Glutamatergic neuron (in vitro differentiated cells): ENCODE results near the gene CRIM1. TPM values are rescaled to one million over a fixed set of nuclear protein-coding genes. Genes with fewer than 3 reads are reported as not detected.

Source experiments
- DNase-seq: peaks from one replicate; pipeline ENCODE4 v3.0.0; 2022
- H3K27ac Mint-ChIP-seq: one replicate; pipeline ENCODE4 v1.8.0; 2020; ENCODE audit warnings: mild to moderate bottlenecking, mixed read lengths, inconsistent platforms; ENCODE audit not compliant: unreplicated experiment
- H3K27me3 Mint-ChIP-seq: one replicate; pipeline ENCODE4 v1.8.0; 2020; ENCODE audit warnings: mild to moderate bottlenecking, moderate library complexity, mixed read lengths, inconsistent platforms; ENCODE audit not compliant: unreplicated experiment
- H3K36me3 Mint-ChIP-seq: one replicate; pipeline ENCODE4 v1.8.0; 2020; ENCODE audit warnings: mild to moderate bottlenecking, mixed read lengths, inconsistent platforms; ENCODE audit not compliant: unreplicated experiment
- H3K4me1 Mint-ChIP-seq: one replicate; pipeline ENCODE4 v1.8.0; 2020; ENCODE audit warnings: mild to moderate bottlenecking, low read depth, mixed read lengths, inconsistent platforms; ENCODE audit not compliant: unreplicated experiment
- H3K4me3 Mint-ChIP-seq: one replicate; pipeline ENCODE4 v1.8.0; 2020; ENCODE audit warnings: mild to moderate bottlenecking, mixed read lengths, inconsistent platforms; ENCODE audit not compliant: unreplicated experiment
- H3K9me3 Mint-ChIP-seq: one replicate; pipeline ENCODE4 v1.8.0; 2020; ENCODE audit warnings: mild to moderate bottlenecking, moderate library complexity, mixed read lengths, inconsistent platforms; ENCODE audit not compliant: unreplicated experiment
- total RNA-seq: library from RNA; stranded (reverse); fragmentation: NEBNext Ultra II Directional; extraction: Animal tissue kit (Norgen Biotek cat#: 25700); gene quantifications from one replicate; pipeline ENCODE4 v1.2.1, GENCODE V29; 2021; ENCODE audit not compliant: unreplicated experiment
- TF ChIP-seq, protein P1 (sequence below): fragments of 200-600 bp; sonication (generic); IDR thresholded peaks from one replicate; pipeline ENCODE4 v1.5.0; 2021; ENCODE audit not compliant: partially characterized antibody, unreplicated experiment

Gene CRIM1
- total RNA-seq, 1 donor from 2014 or later: 35.7 TPM

DNA sequence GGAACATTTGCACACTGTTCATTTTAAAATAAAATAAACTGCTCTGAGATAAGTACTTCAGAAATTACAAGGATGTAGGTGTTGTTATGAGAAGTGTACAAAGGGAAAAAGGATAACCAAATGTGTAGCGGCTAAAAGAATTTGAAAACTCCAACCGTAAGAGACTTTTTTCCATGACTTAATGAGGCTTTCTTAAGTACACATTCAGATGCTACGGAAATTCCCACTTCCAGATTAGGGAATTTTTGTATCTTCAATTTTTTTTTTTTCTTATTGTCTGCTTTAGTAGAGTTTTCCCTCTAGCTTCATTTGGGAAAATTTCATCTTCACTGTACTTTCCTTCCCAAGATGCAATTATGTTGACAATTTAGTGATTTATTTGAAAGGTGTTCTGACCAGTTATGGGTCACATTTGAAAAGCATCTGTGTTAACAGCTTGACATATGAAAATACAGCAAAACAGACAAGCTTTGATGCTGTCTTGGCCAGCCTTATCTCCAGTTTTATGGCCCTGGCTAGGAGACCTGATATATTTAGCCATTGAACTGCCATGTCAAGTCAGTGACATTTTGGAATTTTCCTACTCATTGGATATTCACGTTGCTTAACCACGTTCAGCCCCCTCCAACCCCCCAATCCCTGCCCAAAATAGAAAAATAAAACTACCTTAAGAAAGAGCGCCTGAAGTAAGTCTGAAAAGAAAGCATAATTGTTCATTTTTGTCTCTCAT, 136.8 kb downstream of the CRIM1 start:
- Mint-ChIP-seq H3K4me1 (no peaks in the 10 kb centered on the region), H3K9me3 (no peaks in the 10 kb centered on the region), H3K4me3 (no peak overlapping the region), H3K27ac (no peak overlapping the region), H3K36me3 (no peaks in the 10 kb centered on the region), H3K27me3 (no peaks in the 10 kb centered on the region)
- DNase-seq: no peak
- TF ChIP-seq, protein P1, sequence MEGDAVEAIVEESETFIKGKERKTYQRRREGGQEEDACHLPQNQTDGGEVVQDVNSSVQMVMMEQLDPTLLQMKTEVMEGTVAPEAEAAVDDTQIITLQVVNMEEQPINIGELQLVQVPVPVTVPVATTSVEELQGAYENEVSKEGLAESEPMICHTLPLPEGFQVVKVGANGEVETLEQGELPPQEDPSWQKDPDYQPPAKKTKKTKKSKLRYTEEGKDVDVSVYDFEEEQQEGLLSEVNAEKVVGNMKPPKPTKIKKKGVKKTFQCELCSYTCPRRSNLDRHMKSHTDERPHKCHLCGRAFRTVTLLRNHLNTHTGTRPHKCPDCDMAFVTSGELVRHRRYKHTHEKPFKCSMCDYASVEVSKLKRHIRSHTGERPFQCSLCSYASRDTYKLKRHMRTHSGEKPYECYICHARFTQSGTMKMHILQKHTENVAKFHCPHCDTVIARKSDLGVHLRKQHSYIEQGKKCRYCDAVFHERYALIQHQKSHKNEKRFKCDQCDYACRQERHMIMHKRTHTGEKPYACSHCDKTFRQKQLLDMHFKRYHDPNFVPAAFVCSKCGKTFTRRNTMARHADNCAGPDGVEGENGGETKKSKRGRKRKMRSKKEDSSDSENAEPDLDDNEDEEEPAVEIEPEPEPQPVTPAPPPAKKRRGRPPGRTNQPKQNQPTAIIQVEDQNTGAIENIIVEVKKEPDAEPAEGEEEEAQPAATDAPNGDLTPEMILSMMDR: no peak

DNA sequence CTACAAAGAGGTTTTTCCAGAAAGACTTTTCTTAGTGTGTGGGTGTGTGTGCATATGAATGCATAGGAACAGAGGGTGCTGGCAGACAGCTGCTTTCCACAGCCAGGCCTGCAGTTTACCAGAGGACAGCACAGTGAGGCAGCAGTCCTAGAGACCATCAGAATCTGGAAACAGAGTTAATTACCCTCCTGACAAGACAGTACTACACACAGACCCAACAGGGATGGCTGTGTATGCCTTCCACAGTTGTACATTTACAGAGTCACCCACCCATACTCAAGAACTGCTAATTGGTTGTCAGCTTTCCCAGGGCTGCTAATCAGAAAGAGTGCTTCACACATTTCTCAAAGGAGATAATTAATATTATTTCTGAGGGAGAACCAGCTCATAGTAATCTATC, 137.7 kb downstream of the CRIM1 start:
- H3K4me3 Mint-ChIP-seq: no peak overlapping the region
- no peaks in the 10 kb centered on the region for H3K4me1 Mint-ChIP-seq
- no peaks in the 10 kb centered on the region for H3K9me3 Mint-ChIP-seq
- H3K27ac Mint-ChIP-seq: no peak overlapping the region
- no peak for DNase-seq
- no peaks in the 10 kb centered on the region for H3K36me3 Mint-ChIP-seq
- H3K27me3 Mint-ChIP-seq: no peaks in the 10 kb centered on the region
- TF ChIP-seq, protein P1: no peak

DNA sequence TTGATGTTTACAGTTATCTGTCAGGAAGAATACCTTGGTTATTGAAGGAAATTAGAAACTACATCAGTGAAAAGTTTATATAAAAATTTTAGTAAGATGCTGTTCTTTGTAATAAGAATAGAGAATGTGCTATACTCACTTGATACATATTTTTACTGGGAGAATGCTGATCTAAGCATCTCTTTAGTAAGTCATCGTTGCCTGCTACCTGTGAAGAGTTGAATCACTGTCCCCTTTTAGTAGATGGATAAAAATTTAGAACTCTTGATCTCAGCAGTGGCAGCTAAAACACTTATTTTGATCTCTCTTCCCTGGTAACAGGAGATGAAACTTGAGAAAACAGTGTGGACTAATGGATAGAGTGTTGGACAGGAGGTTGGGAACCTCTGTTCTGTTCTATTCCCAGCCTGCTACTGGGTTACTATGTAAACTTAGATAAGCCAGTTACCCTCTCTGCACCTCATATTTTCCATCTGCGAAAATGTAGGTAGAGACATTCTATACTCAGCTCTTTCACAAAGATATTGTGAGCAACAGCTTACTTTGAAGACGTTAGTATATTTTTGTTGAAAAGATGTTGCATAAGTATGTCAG, 142.1 kb downstream of the CRIM1 start:
- Mint-ChIP-seq H3K4me1 (no peaks in the 10 kb centered on the region), H3K36me3 (no peaks in the 10 kb centered on the region), H3K9me3 (no peaks in the 10 kb centered on the region), H3K4me3 (no peak overlapping the region), H3K27ac (no peak overlapping the region), H3K27me3 (no peaks in the 10 kb centered on the region)
- TF ChIP-seq, protein P1: no peak
- no peak for DNase-seq

DNA sequence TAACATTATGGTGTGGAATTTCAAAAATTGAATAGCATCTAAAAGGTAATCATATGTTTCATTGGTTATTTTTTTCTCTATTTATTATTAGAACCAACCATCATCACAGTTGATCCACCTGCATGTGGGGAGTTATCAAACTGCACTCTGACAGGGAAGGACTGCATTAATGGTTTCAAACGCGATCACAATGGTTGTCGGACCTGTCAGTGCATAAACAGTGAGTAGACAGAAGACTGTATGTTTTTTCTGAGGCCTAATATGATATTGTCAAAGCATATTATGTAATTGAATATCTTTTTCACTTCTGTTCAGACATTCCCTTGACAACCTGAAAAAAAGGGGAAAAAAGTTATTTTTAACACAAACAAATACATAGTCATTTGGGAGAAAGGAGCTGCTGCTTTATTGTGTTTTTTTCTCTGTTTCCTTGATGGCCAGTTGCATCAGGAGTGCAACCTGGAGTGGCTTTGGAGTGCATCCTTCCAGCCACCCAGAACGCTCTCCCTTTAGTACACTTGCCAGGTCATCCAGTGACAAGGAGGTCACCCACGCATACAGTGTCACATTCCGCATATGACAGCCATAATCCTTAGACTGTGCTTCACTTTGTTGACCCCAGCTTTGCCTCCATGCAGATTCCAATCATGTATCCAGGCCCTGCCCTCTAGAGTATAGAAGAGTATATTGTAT, 143.7 kb downstream of the CRIM1 start:
- no peak overlapping the region for H3K4me3 Mint-ChIP-seq
- H3K27ac Mint-ChIP-seq: no peak overlapping the region
- H3K4me1 Mint-ChIP-seq: no peaks in the 10 kb centered on the region
- no peaks in the 10 kb centered on the region for H3K9me3 Mint-ChIP-seq
- no peaks in the 10 kb centered on the region for H3K27me3 Mint-ChIP-seq
- DNase-seq: no peak
- TF ChIP-seq, protein P1: no peak
- H3K36me3 Mint-ChIP-seq: no peaks in the 10 kb centered on the region

DNA sequence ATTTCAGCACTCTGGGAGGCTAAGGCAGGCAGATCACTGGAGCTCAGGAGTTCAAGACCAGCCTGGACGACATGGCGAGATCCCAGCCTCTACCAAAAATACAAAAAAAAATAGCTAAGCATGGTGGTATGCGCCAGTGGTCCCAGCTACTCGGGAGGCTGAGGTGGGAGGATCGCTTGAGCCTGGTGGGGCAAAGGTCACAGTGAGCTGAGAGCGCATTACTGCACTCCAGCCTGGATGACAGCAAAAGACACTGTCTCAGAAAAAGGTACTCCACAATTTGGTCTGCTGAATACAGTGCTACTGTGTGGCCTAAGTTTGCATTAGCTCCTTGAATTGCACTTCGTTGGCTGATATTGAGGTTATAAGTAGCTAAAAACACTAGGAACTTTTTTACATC, 144.5 kb downstream of the CRIM1 start:
- no peak overlapping the region for H3K4me3 Mint-ChIP-seq
- H3K27me3 Mint-ChIP-seq: no peaks in the 10 kb centered on the region
- no peaks in the 10 kb centered on the region for H3K36me3 Mint-ChIP-seq
- TF ChIP-seq, protein P1: no peak
- H3K27ac Mint-ChIP-seq: no peak overlapping the region
- no peaks in the 10 kb centered on the region for H3K9me3 Mint-ChIP-seq
- H3K4me1 Mint-ChIP-seq: no peaks in the 10 kb centered on the region
- DNase-seq: no peak
